ENCODE measurements around the gene CPAMD8. TPM values are rescaled to one million over a fixed set of nuclear protein-coding genes. Genes with fewer than 3 reads are reported as not detected.
A peak's percentile ranks its signal among the peaks of the same experiment; 100 is the strongest.
"Not testable (repeated sequence)": the region's sequence is repeated elsewhere in the genome, so short reads cannot be mapped to it uniquely, and the experiment has no call there.

CPAMD8 gene
- total RNA-seq, 4 donors from 2014 or later = 13.9 to 116 (median 24.2) TPM

GRCh38 chr19:16880884-16881554 lies 145.6 kb downstream of the CPAMD8 start:
- H3K4me1 ChIP-seq = peaks cover 0 to 10% of the 10 kb centered on the region in 2 donors
- no peaks in the 10 kb centered on the region for H3K9me3 ChIP-seq
- no peak overlapping the region for H3K4me3 ChIP-seq (replicated peaks in 1 of 3)
- H3K36me3 ChIP-seq = peaks cover 36 to 37% of the 10 kb centered on the region in 2 donors
- 90 to 94% methylated on average over 4 of the region's 8 CpGs for WGBS, 2 donors
- intact Hi-C loops (cut with DNase I) = no loop called here
- DNase-seq = no peak
- H3K27ac ChIP-seq = peak overlapping the region in 1 of 3 donors; percentile 15
- no peaks in the 10 kb centered on the region for H3K27me3 ChIP-seq
- TF ChIP-seq CTCF (IDR thresholded peaks at IDR 0.05) (no peak), POLR2A (IDR thresholded peaks at IDR 0.05) (no peak)

- intact Hi-C loops (cut with DNase I) = no loop called here
- H3K4me1 ChIP-seq = peaks cover 4 to 8% of the 10 kb centered on the region in 2 donors
- no peaks in the 10 kb centered on the region for H3K9me3 ChIP-seq
- WGBS, 2 donors = 94 to 97% methylated on average over 35 to 43 of the region's 55 CpGs
- H3K27me3 ChIP-seq = no peaks in the 10 kb centered on the region
- DNase-seq = no peak
- H3K27ac ChIP-seq = no peak overlapping the region
- H3K4me3 ChIP-seq (replicated peaks in 1 of 3) = no peak overlapping the region
- TF ChIP-seq POLR2A (IDR thresholded peaks at IDR 0.05) = no peak
- TF ChIP-seq CTCF (IDR thresholded peaks at IDR 0.05) = no peak
- H3K36me3 ChIP-seq = peaks cover 40 to 44% of the 10 kb centered on the region in 2 donors
Measured at GRCh38 chr19:16878181-16878965, 148.2 kb downstream of the CPAMD8 start.

GRCh38 chr19:16877581-16877980 lies 149.0 kb downstream of the CPAMD8 start:
- 90 to 96% methylated on average over 7 to 8 of the region's 11 CpGs for WGBS, 2 donors
- peaks cover 4 to 16% of the 10 kb centered on the region in 2 donors for H3K4me1 ChIP-seq
- TF ChIP-seq POLR2A (IDR thresholded peaks at IDR 0.05) = no peak
- peaks cover 48 to 50% of the 10 kb centered on the region in 2 donors for H3K36me3 ChIP-seq
- peak overlapping the region in 1 of 3 donors; percentile 58 for H3K27ac ChIP-seq
- no peaks in the 10 kb centered on the region for H3K27me3 ChIP-seq
- H3K9me3 ChIP-seq = no peaks in the 10 kb centered on the region
- intact Hi-C loops (cut with DNase I) = no loop called here
- no peak overlapping the region for H3K4me3 ChIP-seq (replicated peaks in 1 of 3)
- DNase-seq = no peak

- H3K9me3 ChIP-seq = no peaks in the 10 kb centered on the region
- intact Hi-C loops (cut with DNase I) = no loop called here
- peak overlapping the region in 2 of 3 donors; percentile 17 to 61 for H3K27ac ChIP-seq
- TF ChIP-seq CTCF (IDR thresholded peaks at IDR 0.05) (no peak), POLR2A (IDR thresholded peaks at IDR 0.05) (no peak)
- 60 to 73% methylated on average over 3 to 12 of the region's 12 CpGs for WGBS, 2 donors
- DNase-seq = peak; percentile 27 to 29
- no peak overlapping the region for H3K4me3 ChIP-seq (replicated peaks in 1 of 3)
- peaks cover 4 to 16% of the 10 kb centered on the region in 2 donors for H3K4me1 ChIP-seq
- H3K36me3 ChIP-seq = peaks cover 50 to 51% of the 10 kb centered on the region in 2 donors
- H3K27me3 ChIP-seq = no peaks in the 10 kb centered on the region
Measured at GRCh38 chr19:16876904-16877361, 149.7 kb downstream of the CPAMD8 start.

GRCh38 chr19:16875584-16876555 lies 150.7 kb downstream of the CPAMD8 start:
- no peak for TF ChIP-seq POLR2A (IDR thresholded peaks at IDR 0.05)
- TF ChIP-seq CTCF (IDR thresholded peaks at IDR 0.05) = no peak
- peaks cover 4 to 16% of the 10 kb centered on the region in 2 donors for H3K4me1 ChIP-seq
- WGBS, 2 donors = 92 to 94% methylated on average over 26 to 32 of the region's 39 CpGs
- H3K36me3 ChIP-seq = peaks cover 60 to 61% of the 10 kb centered on the region in 2 donors
- no peak for DNase-seq
- intact Hi-C loops (cut with DNase I) = no loop called here
- peak overlapping the region in 2 of 3 donors; percentile 17 to 61 for H3K27ac ChIP-seq
- no peak overlapping the region for H3K4me3 ChIP-seq (replicated peaks in 1 of 3)
- no peaks in the 10 kb centered on the region for H3K9me3 ChIP-seq
- no peaks in the 10 kb centered on the region for H3K27me3 ChIP-seq

GRCh38 chr19:16874978-16875299 lies 151.7 kb downstream of the CPAMD8 start:
- intact Hi-C loops (cut with DNase I); H3K4me3 ChIP-seq (replicated peaks in 1 of 3); DNase-seq; H3K27me3 ChIP-seq; H3K9me3 ChIP-seq: not testable (repeated sequence)
- Histone ChIP-seq H3K36me3 (peaks cover 68 to 69% of the 10 kb centered on the region in 2 donors), H3K4me1 (peaks cover 4 to 16% of the 10 kb centered on the region in 2 donors), H3K27ac (peak overlapping the region in 1 of 3 donors; percentile 54)
